IPS-18c (cell line): ENCODE measurements around the gene RPL7A.
"Not testable (repeated sequence)": the region's sequence is repeated elsewhere in the genome, so short reads cannot be mapped to it uniquely, and the experiment has no call there.

Source experiments
- H3K4me3 ChIP-seq: 2 replicates; pipeline ENCODE4 v1.7.0; 2013; ENCODE audit warnings: low read depth, mild to moderate bottlenecking, low read length, moderate library complexity; ENCODE audit not compliant: insufficient read depth
- H3K9me3 ChIP-seq: one replicate; pipeline ENCODE4 v1.6.1; 2013; ENCODE audit warnings: mild to moderate bottlenecking, low read length, moderate library complexity; ENCODE audit not compliant: control insufficient read depth, insufficient read depth

The RPL7A gene

DNA sequence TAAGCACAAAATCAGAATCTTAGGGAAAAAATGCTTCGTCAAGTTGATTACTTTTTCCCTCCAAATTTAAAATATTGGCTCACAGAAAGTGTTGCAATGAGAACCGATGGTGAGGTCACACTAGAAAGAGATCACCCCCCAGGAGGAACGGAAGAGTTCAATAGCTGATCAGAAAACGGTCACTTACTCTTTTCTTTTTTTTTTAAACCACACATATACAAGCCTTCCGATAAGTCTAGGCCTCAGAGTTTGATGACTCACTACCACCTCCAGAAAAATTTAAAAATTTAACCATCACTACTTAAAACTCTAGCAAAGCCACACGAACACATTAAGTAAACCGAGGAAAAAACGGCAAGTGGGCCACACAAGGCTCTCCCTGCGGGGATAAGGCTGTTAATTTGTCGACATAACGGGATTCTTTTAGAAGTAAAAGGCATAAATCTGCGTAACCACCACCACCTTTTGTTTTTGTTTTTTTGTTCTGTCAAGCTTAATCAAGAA, 26.6 kb downstream of the RPL7A start:
- Histone ChIP-seq H3K4me3 (peak overlapping the region; percentile 87), H3K9me3 (no peaks in the 10 kb centered on the region)

DNA sequence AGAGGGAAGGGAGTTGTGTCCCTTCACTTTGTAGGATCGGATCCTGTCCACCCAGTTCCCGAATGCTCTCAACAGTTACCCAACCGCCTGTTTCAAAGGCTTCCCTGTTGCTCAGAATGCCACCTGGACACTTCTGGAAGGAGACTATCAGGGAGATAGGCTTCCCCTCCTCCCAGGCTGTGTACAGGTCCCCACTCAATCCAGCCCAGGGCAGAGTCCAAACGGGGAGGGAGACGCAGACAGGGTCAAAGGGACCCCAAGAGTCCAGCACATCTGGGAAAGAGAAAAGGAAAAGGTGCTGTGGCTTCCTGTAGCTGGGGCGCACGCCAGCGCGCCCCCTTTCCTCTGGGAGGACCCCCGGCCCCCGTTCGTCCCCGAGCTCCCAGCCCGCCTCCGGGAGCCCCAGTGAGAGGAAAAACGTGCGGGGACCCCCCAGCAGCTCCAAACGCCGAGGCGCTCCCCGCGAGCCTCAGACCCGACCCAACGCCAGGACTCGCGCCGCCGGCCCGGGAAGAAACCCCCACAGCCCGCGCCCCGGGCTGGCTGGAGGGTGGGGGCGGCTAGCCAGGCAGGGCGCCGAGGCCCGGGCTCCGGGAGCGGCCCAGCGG, 27.2 kb downstream of the RPL7A start:
- no peaks in the 10 kb centered on the region for H3K9me3 ChIP-seq
- H3K4me3 ChIP-seq, result peak overlapping the region; percentile 87

- H3K9me3 ChIP-seq, result no peaks in the 10 kb centered on the region
- H3K4me3 ChIP-seq, result peak within 1 kb of the TSS; percentile 87
Observed at GRCh38 chr9:133375724-133376654, 28.0 kb downstream of the RPL7A start, which contains the start of the genes STKLD1 and SURF4. STKLD1 (plus strand) TSS chr9:133376366; CDS start chr9:133376474, 108 bp downstream. SURF4 (minus strand) TSS chr9:133376060; CDS start chr9:133375969, 91 bp downstream.

DNA sequence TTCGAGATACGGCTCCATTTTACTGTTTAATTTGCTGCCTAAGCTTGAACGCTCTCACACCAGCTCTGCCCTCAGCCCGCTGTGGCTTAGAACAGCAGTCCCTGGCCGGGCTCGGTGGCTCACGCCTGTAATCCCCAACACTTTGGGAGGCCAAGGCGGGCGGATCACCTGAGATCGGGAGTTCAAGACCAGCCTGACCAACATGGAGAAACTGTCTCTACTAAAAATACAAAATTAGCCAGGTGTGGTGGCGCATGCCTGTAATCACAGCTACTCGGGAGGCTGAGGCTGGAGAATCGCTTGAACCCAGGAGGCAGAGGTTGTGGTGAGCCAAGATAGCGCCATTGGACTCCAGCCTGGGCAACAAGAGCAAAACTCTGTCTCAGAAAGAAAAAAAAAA, 29.3 kb downstream of the RPL7A start:
- H3K9me3 ChIP-seq, H3K4me3 ChIP-seq: not testable (repeated sequence)

DNA sequence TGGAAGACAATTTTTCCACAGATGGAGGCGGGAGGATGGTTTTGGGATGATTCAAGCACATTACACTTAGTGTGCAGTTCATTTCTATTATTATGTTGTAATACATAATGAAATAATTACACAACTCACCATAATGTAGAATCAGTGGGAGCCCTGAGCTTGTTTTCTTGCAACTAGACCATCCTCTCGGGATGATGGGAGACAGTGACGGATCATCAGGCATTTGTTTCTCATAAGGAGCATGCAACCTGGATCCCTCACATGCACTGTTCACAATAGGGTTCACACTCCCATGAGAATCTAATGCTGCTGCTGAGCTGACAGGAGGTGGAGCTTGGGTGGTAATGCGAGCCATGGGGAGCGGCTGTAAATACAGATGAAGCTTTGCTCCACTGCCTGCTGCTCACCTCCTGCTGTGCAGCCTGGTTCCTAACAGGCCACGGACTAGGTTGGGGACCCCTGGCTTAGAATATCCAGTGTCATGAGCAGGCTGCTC, 29.8 kb downstream of the RPL7A start:
- H3K4me3 ChIP-seq, result no peak overlapping the region
- H3K9me3 ChIP-seq, result no peaks in the 10 kb centered on the region

DNA sequence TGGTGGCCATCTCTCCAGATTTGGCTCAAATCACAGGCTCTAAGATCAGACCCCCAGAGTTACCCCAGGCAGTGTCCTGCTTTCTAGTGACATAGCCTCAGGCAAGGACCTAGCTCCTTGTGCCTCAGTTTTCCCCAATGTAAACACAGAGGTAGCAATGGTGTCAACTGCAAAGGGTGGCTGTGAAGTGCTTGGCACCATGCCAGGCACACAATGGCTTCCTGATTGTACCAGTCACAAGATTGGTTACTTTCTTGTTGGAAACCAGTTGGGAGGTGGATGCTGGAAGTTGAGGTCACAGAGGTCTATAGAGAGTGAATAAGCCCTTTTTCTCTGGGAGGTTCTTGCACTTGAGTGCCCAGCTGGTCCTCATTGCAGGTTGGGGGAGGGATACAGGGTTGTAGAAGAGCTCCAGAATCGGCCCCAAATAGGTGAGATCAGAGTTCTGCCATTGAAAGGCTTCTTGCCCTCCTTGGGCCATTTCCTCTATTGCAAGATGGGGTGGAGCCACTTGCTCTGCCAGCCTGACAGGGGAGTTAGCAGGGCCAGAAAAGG, 30.5 kb downstream of the RPL7A start:
- Histone ChIP-seq H3K9me3 (no peaks in the 10 kb centered on the region), H3K4me3 (no peak overlapping the region)

DNA sequence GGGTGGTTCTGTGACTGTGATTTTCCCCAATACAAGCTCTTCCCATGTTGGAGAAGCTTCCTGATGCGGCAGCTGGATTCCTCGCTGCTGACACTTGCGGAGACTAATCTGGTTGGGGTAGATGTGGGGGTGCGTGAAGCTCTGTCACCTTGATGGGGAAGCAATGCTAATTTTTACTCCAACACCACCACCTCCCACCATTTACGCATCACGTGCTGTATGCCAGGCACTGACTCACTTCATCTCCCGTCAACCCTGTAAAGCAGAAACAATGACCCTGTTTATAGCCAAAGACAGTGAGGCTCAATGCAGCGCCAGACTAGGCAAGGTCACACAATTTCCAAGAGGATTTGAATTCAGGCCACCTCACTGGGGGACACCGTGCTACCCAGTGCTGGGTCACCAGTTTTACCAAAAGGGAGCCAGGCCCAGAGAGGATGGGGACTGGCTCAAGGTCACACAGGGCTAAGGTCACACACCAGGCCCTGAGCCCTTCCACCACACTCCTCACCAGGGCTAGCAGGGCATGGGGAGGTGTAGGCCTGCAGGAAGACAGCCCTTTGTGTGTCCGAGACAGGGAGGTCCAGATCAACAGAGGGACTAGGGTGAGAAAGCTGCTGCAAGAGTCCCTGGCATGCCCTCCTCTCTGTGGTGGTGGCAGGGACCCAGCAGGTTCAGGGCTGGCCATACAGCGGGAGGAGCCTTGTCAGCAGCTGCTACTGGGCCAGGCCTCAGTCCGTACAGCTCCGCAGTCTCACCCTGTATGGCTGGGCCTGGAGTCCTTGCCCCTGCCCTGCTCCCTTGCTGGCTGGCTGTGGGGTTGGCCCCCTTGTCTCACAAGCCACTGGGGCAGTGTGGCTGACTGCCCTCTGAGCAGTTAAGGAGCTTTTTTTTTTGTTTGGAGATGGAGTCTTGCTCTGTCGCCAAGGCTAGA, 31.4 kb downstream of the RPL7A start:
- Histone ChIP-seq H3K4me3 (no peak overlapping the region), H3K9me3 (no peaks in the 10 kb centered on the region)

DNA sequence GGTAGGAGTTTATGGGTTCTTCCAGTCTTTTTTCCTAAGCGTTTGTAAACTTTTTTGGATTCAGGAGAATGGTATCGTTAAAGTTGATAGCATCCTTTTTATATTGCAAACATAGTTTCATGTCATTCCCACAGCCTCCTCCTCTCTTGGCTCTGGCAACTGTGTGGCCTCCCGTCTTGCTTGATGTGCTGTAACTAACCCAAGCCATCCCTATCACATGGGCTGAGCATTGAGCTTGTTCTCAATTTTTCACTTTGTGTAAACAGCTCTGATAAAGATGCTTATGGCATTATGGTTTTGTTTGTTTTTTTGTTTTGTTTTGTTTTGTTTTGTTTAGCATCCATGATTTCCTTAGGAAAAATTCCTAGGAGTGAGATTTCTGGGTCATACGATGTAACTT, 32.7 kb downstream of the RPL7A start:
- Histone ChIP-seq H3K4me3 (no peak overlapping the region), H3K9me3 (no peaks in the 10 kb centered on the region)

DNA sequence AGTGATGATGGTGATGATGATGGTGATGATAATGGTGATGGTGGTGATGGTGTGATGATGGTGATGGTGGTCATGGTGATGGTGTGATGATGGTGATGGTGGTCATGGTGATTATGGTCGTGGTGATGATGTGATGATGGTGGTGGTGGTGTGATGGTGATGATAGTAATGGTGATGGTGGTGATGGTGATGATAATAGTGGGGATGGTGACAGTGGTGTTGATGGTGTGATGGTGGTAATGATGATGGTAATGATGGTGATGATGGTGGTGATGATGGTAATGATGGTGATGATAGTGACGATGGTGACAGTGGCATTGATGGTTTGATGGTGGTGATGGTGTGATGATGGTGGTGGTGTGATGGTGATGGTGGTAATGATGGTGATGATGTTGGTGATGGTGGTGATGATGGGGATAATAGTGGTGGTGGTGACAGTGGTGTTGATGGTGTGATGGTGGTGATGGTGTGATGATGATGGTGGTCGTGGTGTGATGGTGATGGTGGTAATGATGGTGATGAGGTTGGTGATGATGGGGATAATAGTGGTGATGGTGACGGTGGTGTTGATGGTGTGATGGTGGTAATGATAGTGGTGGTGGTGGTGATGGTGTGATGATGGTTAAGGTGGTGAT, 34.6 kb downstream of the RPL7A start:
- no peak overlapping the region for H3K4me3 ChIP-seq
- no peaks in the 10 kb centered on the region for H3K9me3 ChIP-seq

- H3K9me3 ChIP-seq, result no peaks in the 10 kb centered on the region
- no peak overlapping the region for H3K4me3 ChIP-seq
Observed at GRCh38 chr9:133383438-133383837, 35.4 kb downstream of the RPL7A start.

DNA sequence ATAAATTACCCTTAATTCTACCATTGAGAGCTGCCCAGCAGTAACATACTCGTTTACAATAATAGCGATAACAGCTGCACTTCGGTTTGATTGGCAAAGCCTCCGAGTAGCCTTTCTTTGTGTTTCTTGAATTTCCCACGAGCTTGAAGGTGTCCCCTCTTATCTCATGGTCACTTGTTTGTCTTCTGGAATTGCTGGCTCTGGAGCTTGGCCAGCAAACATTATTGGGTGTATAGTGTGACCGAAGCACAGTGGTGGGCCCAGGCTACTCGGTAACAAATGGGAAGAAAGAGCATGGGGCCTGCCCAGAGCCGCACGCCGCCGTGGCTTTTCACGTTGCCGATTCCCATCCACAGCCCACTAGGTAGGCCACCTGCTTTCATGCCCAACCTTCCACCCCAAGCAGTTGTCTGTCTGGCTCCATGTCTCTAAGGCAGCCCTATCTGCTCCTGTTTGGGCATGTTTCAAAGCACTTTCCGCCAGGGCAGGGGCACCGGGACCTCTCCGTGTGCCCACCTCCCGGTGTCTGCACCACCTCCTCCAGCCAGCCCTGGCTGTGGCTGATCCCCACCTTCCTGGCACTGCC, 36.8 kb downstream of the RPL7A start:
- H3K4me3 ChIP-seq, result no peak overlapping the region
- H3K9me3 ChIP-seq, result no peaks in the 10 kb centered on the region

- no peak overlapping the region for H3K4me3 ChIP-seq
- H3K9me3 ChIP-seq, result no peaks in the 10 kb centered on the region
Observed at GRCh38 chr9:133385452-133385851, 37.4 kb downstream of the RPL7A start.

GRCh38 chr9:133386338-133386737, 38.3 kb downstream of the RPL7A start:
- Histone ChIP-seq H3K9me3 (peaks cover 3% of the 10 kb centered on the region), H3K4me3 (no peak overlapping the region)

GRCh38 chr9:133387680-133388079, 39.7 kb downstream of the RPL7A start:
- H3K4me3 ChIP-seq, result no peak overlapping the region
- H3K9me3 ChIP-seq, result peaks cover 5% of the 10 kb centered on the region

- Histone ChIP-seq H3K4me3 (no peak overlapping the region), H3K9me3 (peaks cover 5% of the 10 kb centered on the region)
Observed at GRCh38 chr9:133389025-133389557, 41.1 kb downstream of the RPL7A start.

DNA sequence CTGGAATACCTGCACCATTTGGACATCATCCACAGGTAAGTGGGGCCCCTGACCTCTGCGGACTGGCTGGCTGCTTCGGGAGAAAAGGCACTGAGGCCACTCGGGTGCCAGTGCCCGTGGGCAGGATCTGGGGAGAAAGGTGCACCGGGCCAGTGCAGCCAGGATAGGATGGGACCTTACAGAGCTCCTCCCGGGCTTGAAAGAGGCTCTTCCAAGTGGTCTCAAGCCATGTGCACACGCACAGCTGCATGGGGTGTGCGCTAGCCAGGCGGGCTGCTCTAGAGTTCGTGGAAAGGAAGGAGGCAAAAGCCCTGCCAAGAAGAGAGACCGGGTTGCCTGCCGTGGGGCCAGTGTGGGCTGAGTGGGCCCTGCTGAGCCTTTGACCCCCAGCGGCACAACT, 41.5 kb downstream of the RPL7A start:
- H3K9me3 ChIP-seq, result peaks cover 5% of the 10 kb centered on the region

More for the DNA sequence above, 41.5 kb downstream of the RPL7A start:
- no peak overlapping the region for H3K4me3 ChIP-seq
